ENCODE data around the gene MZT2B.
"Not testable (repeated sequence)": the region's sequence is repeated elsewhere in the genome, so short reads cannot be mapped to it uniquely, and the experiment has no call there.

DNA sequence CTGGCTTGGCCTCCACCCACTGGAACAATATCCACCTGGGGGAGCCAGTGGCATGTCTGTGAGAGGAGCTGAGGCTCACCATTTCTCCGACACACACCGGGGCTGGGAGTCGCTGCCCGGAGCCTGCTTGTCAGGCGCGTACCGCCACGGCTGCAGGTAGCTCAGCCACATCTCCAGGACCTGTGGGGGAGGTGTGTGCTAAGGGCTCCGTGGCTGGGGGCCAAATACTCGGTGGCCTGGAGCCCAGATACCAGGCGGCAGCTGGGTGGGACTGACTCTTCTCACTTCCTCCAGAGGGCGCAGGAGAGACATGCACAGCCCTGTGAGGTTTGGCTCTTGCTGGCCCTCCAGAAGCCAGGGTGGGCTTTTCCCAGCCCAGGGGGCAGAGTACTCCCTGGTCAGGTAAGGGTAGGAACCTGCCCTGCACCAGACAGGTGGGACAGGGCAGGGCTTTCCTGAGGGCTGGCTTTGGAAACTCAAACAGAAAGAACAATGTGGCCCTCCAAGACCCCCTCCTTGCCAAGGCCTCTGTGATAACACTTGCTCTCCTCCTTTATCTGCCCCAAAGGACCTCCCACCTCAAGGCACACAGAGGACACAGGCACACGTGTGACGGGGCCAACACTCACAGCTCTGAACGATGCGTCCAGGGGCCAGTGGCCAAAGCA lies 26.0 kb upstream of the MZT2B start:
- TF ChIP-seq, protein P1, sequence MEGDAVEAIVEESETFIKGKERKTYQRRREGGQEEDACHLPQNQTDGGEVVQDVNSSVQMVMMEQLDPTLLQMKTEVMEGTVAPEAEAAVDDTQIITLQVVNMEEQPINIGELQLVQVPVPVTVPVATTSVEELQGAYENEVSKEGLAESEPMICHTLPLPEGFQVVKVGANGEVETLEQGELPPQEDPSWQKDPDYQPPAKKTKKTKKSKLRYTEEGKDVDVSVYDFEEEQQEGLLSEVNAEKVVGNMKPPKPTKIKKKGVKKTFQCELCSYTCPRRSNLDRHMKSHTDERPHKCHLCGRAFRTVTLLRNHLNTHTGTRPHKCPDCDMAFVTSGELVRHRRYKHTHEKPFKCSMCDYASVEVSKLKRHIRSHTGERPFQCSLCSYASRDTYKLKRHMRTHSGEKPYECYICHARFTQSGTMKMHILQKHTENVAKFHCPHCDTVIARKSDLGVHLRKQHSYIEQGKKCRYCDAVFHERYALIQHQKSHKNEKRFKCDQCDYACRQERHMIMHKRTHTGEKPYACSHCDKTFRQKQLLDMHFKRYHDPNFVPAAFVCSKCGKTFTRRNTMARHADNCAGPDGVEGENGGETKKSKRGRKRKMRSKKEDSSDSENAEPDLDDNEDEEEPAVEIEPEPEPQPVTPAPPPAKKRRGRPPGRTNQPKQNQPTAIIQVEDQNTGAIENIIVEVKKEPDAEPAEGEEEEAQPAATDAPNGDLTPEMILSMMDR (IDR thresholded peaks at IDR 0.05; ENCODE audit: low read depth, low read length): peak; percentile 53
- not testable (repeated sequence) for TF ChIP-seq POLR2A (IDR thresholded peaks at IDR 0.05; ENCODE audit: extremely low read depth, insufficient read length); MYC (IDR thresholded peaks at IDR 0.05; ENCODE audit: low read depth, low read length)

Measured in NB4 (cell line).